Liver (tissue), 3 donors: ENCODE data around the gene IL21R.

Source experiments
- CTCF ChIP-seq: fragments of 150-350 bp; IDR thresholded peaks from 2 replicates; pipeline ENCODE4 v1.5.1; 2017; ENCODE audit warnings: improper control_type of control experiment, low read depth, low read length; ENCODE audit not compliant: missing input control
- RAD21 ChIP-seq, 2 donors: IDR thresholded peaks; 2 replicates each; pipeline ENCODE4 v1.6.1; 2016; ENCODE audit warnings: antibody characterized with exemption in 2 of 2, mild to moderate bottlenecking in 2 of 2
- TF ChIP-seq, protein P1 (sequence below): IDR thresholded peaks from 2 replicates; pipeline ENCODE4 v1.6.1; 2016; ENCODE audit warnings: antibody characterized with exemption
- donor health status: healthy.
- donor health status: healthy.

- TF ChIP-seq CTCF (no peak), RAD21 (IDR thresholded peaks at IDR 0.05) (no peak)
- TF ChIP-seq, protein P1, sequence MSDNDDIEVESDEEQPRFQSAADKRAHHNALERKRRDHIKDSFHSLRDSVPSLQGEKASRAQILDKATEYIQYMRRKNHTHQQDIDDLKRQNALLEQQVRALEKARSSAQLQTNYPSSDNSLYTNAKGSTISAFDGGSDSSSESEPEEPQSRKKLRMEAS = no peak
These were observed 2.8 kb upstream of the IL21R start for GRCh38 chr16:27398894-27399853.
